Aorta (tissue), 5 donors: ENCODE measurements around the gene IDUA. TPM values are rescaled to one million over a fixed set of nuclear protein-coding genes. Genes with fewer than 3 reads are reported as not detected.

ENCODE experiments used
- ATAC-seq: fragments of 200-7000 bp; cut with Tn5 transposase; one replicate; pipeline ENCODE4 v1.9.1; 2022; ENCODE audit warnings: moderate library complexity; ENCODE audit not compliant: low FRiP score
- DNase-seq, 2 donors: peaks; one replicate each; pipeline ENCODE4 v3.0.0-alpha.2; 2020
- H3K27ac ChIP-seq, 2 donors: one replicate each; pipeline ENCODE4 v1.5.1; 2013; ENCODE audit warnings: low read length in 2 of 2, mild to moderate bottlenecking in 2 of 2, moderate library complexity in 2 of 2, control low read depth in 1 of 2, inconsistent platforms in 1 of 2, low read depth in 1 of 2
- H3K27me3 ChIP-seq, 2 donors: one replicate each; pipeline ENCODE4 v1.6.1; 2013; ENCODE audit warnings: control low read depth in 1 of 2, low read length in 1 of 2, mild to moderate bottlenecking in 1 of 2, moderate library complexity in 1 of 2; ENCODE audit not compliant: insufficient read depth in 2 of 2, control insufficient read depth in 1 of 2
- H3K36me3 ChIP-seq, 2 donors: one replicate each; pipeline ENCODE4 v1.6.1; 2013; ENCODE audit warnings: control low read depth in 1 of 2, low read length in 1 of 2, mild to moderate bottlenecking in 1 of 2; ENCODE audit not compliant: insufficient read depth in 2 of 2, control insufficient read depth in 1 of 2
- H3K4me1 ChIP-seq, 2 donors: one replicate each; pipeline ENCODE4 v1.6.1; 2013; ENCODE audit warnings: low read length in 2 of 2, control low read depth in 1 of 2, mild to moderate bottlenecking in 1 of 2, moderate library complexity in 1 of 2; ENCODE audit not compliant: insufficient read depth in 2 of 2, control insufficient read depth in 1 of 2
- H3K4me3 ChIP-seq, 2 donors: one replicate each; pipeline ENCODE4 v1.5.1; 2013; ENCODE audit warnings: low read length in 2 of 2, control low read depth in 1 of 2, mild to moderate bottlenecking in 1 of 2
- H3K9me3 ChIP-seq: one replicate; pipeline ENCODE4 v1.6.1; 2013; ENCODE audit warnings: mild to moderate bottlenecking, low read length; ENCODE audit not compliant: control insufficient read depth
- WGBS, 2 donors: extraction: QIAGEN DNeasy Blood & Tissue Kit; methylation state at CpG; one replicate each; pipeline ENCODE4 v1.1.7; 2013; 5-methylcytosine and 5-hydroxymethylcytosine counted together
- intact Hi-C, 2 donors: fragments of 100-400 bp; cut with DNase I; formaldehyde crosslinking; loops; one replicate each; pipeline versions ENCODE4 v1.14.2 to v1.15.0; 2022
- polyA plus RNA-seq, 2 donors: library from polyadenylated mRNA; stranded (reverse); fragments of 200-250 nt; gene quantifications; one replicate each; pipeline ENCODE4 v1.2.3, GENCODE V29; 2013
- total RNA-seq, 2 donors: library from RNA; stranded (reverse); fragmentation: NEBNext Ultra II Directional; extraction: Animal tissue kit (Norgen Biotek cat#: 25700); gene quantifications; one replicate each; pipeline ENCODE4 v1.2.1, GENCODE V29; 2021
- donor health status: healthy with polysubstance abuse.
- donor health status: Bipolar disorder and iron deficiency.
- donor health status: DM: no; HTN: no; CAD: no.
- donor health status: DM: no; HTN: no; CAD: no.
- donor health status: DM: yes; HTN: yes; CAD: no.

The IDUA gene
- total and polyA plus RNA-seq, 4 donors = 5.9 to 44.2 (median 35.0) TPM

DNA sequence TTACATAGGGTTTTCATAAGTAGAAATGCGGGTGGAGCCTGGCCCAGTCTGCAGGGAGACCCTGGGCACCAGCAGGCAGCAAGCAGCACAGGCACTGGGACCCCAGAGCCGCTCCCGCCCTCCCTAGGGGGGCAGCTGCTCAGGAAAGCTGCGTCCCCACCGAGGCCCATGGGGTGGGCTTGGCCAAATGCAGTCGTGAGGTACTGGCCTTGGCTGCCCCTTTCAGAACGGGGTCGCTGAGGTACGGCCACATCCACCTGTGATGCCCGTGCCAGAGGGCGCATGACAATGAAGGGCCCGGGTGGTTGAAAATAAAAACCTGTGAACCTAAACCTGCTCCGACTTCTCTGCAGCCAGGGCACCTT is 37.9 kb upstream of the IDUA start:
- Histone ChIP-seq H3K4me1 (no peaks in the 10 kb centered on the region), H3K9me3 (no peaks in the 10 kb centered on the region), H3K27ac (no peak overlapping the region), H3K27me3 (no peaks in the 10 kb centered on the region), H3K36me3 (no peaks in the 10 kb centered on the region), H3K4me3 (no peak overlapping the region)
- ATAC-seq = no peak
- DNase-seq = peak in 1 of 2 donors; percentile 38
- intact Hi-C loops = no loop called here
- 90% methylated on average over 11 to 13 of the region's 13 CpGs for WGBS, 2 donors

GRCh38 chr4:949656-950055 is 37.2 kb upstream of the IDUA start:
- H3K27me3 ChIP-seq = no peaks in the 10 kb centered on the region
- no peaks in the 10 kb centered on the region for H3K4me1 ChIP-seq
- peak in 1 of 2 donors; percentile 30 for DNase-seq
- H3K27ac ChIP-seq = no peak overlapping the region
- H3K4me3 ChIP-seq = no peak overlapping the region
- 91 to 93% methylated on average over 20 of the region's 20 CpGs for WGBS, 2 donors
- intact Hi-C loops = no loop called here
- ATAC-seq = no peak
- no peaks in the 10 kb centered on the region for H3K36me3 ChIP-seq
- no peaks in the 10 kb centered on the region for H3K9me3 ChIP-seq

GRCh38 chr4:950136-951020 is 36.5 kb upstream of the IDUA start:
- Histone ChIP-seq H3K4me1 (no peaks in the 10 kb centered on the region), H3K27ac (no peak overlapping the region), H3K36me3 (no peaks in the 10 kb centered on the region), H3K4me3 (no peak overlapping the region), H3K27me3 (no peaks in the 10 kb centered on the region), H3K9me3 (no peaks in the 10 kb centered on the region)
- peak; percentile 30 to 67 for DNase-seq
- 90% methylated on average over 29 to 30 of the region's 30 CpGs for WGBS, 2 donors
- intact Hi-C loops = no loop called here
- no peak for ATAC-seq

DNA sequence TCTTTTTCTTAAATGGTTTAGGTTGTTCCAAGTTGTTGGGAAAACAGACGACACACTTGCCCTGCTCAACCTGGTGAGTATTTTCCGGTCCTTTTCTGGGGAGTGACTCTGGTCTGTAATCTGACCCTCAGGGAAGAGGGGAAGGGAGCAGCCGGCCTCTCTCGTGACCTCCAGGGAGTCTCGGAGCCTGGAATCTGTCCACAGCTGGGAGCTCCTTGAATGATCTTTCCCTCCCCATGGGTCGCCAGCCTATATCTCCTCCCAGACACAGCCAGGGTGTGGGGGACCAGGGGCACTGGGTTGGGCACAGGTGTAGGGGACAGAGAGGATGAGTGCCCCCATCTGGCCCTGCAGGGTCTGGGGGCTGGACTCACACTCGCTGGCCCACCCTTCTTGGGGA is 35.7 kb upstream of the IDUA start:
- no peak overlapping the region for H3K27ac ChIP-seq
- no peaks in the 10 kb centered on the region for H3K9me3 ChIP-seq
- intact Hi-C loops = no loop called here
- no peak for ATAC-seq
- WGBS, 2 donors = 66 to 75% methylated on average over 7 of the region's 7 CpGs
- DNase-seq = peak; percentile 29 to 67
- no peaks in the 10 kb centered on the region for H3K27me3 ChIP-seq
- no peaks in the 10 kb centered on the region for H3K4me1 ChIP-seq
- no peaks in the 10 kb centered on the region for H3K36me3 ChIP-seq
- H3K4me3 ChIP-seq = no peak overlapping the region

DNA sequence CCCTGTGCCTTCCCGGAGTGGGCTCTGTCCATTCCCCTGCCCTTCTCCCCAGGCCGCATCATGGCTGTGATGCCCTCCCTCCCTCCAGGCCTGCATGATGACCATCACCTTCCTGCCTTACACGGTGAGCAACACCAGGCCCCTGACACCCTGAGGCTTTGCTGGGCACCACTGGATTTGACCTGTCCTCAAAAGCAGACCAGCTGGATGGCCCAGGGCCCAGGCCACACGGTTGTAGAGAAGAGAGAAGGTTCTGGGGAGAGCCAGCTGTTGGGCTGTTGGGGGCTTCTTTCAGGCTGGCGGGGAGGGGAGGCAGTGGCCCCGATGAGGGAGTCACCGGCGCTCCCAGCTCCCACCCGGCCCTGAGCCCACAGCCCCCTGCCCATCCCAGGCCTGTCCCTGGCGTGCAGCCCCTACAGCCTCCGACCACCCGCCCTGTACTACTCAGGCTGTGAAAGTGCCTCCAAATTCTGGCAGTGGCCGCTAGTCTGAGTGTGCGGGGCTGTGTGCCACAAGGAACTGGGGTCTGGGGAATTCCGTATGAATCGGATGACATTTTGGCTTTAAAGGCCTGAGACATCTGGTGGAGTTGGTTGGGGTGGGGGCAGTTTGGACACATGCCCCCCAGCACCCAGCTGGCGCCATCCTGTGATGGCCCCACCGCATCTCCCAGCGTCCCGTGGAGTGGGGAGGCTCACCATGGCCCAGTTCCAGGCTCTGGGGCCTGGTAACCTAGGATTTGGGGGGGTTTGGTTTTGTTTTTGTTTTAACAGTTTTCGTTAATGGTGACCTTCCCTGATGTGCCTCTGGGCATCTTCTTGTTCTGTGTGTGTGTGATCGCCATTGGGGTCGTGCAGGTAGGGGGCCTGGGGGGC is 35.0 kb upstream of the IDUA start:
- Histone ChIP-seq H3K4me1 (no peaks in the 10 kb centered on the region), H3K9me3 (no peaks in the 10 kb centered on the region), H3K4me3 (no peak overlapping the region), H3K27me3 (no peaks in the 10 kb centered on the region), H3K36me3 (no peaks in the 10 kb centered on the region), H3K27ac (no peak overlapping the region)
- intact Hi-C loops = no loop called here
- WGBS, 2 donors = 86 to 87% methylated on average over 23 of the region's 23 CpGs
- DNase-seq = peak; percentile 46 to 70
- ATAC-seq = no peak

- H3K36me3 ChIP-seq = no peaks in the 10 kb centered on the region
- no peaks in the 10 kb centered on the region for H3K9me3 ChIP-seq
- no peak overlapping the region for H3K4me3 ChIP-seq
- intact Hi-C loops = no loop called here
- WGBS, 2 donors = 94 to 95% methylated on average over 28 of the region's 28 CpGs
- H3K4me1 ChIP-seq = no peaks in the 10 kb centered on the region
- no peaks in the 10 kb centered on the region for H3K27me3 ChIP-seq
- DNase-seq (peak; percentile 40 to 55), ATAC-seq (no peak)
- no peak overlapping the region for H3K27ac ChIP-seq
Observed at GRCh38 chr4:952881-953573, 33.8 kb upstream of the IDUA start.

DNA sequence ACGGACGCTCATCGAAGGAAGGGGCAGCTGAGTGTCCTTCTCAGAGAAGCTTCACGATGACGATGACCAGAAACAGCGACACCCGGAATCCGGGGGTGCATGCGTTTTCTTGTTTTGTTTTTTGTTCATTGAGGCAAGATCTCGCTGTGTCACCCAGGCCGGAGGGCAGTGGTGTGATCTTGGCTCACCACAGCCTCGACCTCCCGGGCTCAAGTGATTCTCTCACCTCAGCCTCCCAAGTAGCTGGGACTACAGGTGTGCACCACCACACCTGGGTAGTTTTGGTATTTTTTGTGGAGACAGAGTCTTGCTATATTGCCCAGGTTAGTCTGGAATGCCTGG is 33.3 kb upstream of the IDUA start:
- no peaks in the 10 kb centered on the region for H3K9me3 ChIP-seq
- H3K4me3 ChIP-seq = no peak overlapping the region
- no peaks in the 10 kb centered on the region for H3K36me3 ChIP-seq
- DNase-seq (no peak), ATAC-seq (no peak)
- H3K27ac ChIP-seq = no peak overlapping the region
- 96 to 98% methylated on average over 13 of the region's 13 CpGs for WGBS, 2 donors
- H3K4me1 ChIP-seq = no peaks in the 10 kb centered on the region
- no peaks in the 10 kb centered on the region for H3K27me3 ChIP-seq
- intact Hi-C loops = no loop called here

- no peak overlapping the region for H3K4me3 ChIP-seq
- no peaks in the 10 kb centered on the region for H3K27me3 ChIP-seq
- 91 to 93% methylated on average over 17 of the region's 17 CpGs for WGBS, 2 donors
- H3K27ac ChIP-seq = no peak overlapping the region
- no peaks in the 10 kb centered on the region for H3K9me3 ChIP-seq
- no peaks in the 10 kb centered on the region for H3K4me1 ChIP-seq
- intact Hi-C loops = no loop called here
- peak in 1 of 2 donors; percentile 60 for DNase-seq
- ATAC-seq = no peak
- H3K36me3 ChIP-seq = no peaks in the 10 kb centered on the region
Observed at GRCh38 chr4:954211-955020, 32.4 kb upstream of the IDUA start.
